ENCODE data around the gene RUFY3.

RUFY3 gene

GRCh38 chr4:70829015-70829414, 107.3 kb downstream of the RUFY3 start:
- Histone ChIP-seq H3K4me1 (no peaks in the 10 kb centered on the region), H3K4me3 (ENCODE audit: low read depth, low read length) (no peak overlapping the region), H3K27me3 (no peaks in the 10 kb centered on the region), H3K36me3 (peaks cover 92% of the 10 kb centered on the region), H3K9me3 (no peaks in the 10 kb centered on the region)
- no peak for TF ChIP-seq CTCF (IDR thresholded peaks at IDR 0.05; ENCODE audit: low read depth, low read length)
- DNase-seq = no peak

GRCh38 chr4:70829492-70829891, 107.7 kb downstream of the RUFY3 start:
- H3K36me3 ChIP-seq = peaks cover 91% of the 10 kb centered on the region
- no peaks in the 10 kb centered on the region for H3K27me3 ChIP-seq
- H3K4me3 ChIP-seq (ENCODE audit: low read depth, low read length) = no peak overlapping the region
- DNase-seq = no peak
- H3K4me1 ChIP-seq = no peaks in the 10 kb centered on the region
- no peaks in the 10 kb centered on the region for H3K9me3 ChIP-seq
- TF ChIP-seq CTCF (IDR thresholded peaks at IDR 0.05; ENCODE audit: low read depth, low read length) = no peak

GRCh38 chr4:70830054-70830453, 108.3 kb downstream of the RUFY3 start:
- no peaks in the 10 kb centered on the region for H3K4me1 ChIP-seq
- H3K36me3 ChIP-seq = peaks cover 91% of the 10 kb centered on the region
- TF ChIP-seq CTCF (IDR thresholded peaks at IDR 0.05; ENCODE audit: low read depth, low read length) = no peak
- no peaks in the 10 kb centered on the region for H3K27me3 ChIP-seq
- H3K9me3 ChIP-seq = no peaks in the 10 kb centered on the region
- no peak overlapping the region for H3K4me3 ChIP-seq (ENCODE audit: low read depth, low read length)
- no peak for DNase-seq

GRCh38 chr4:70831293-70831692, 109.5 kb downstream of the RUFY3 start:
- no peak for DNase-seq
- peaks cover 89% of the 10 kb centered on the region for H3K36me3 ChIP-seq

GRCh38 chr4:70833675-70834074, 111.9 kb downstream of the RUFY3 start:
- H3K36me3 ChIP-seq = peaks cover 76% of the 10 kb centered on the region
- no peak for TF ChIP-seq CTCF (IDR thresholded peaks at IDR 0.05; ENCODE audit: low read depth, low read length)

More at GRCh38 chr4:70831293-70831692, 109.5 kb downstream of the RUFY3 start:
- H3K4me3 ChIP-seq (ENCODE audit: low read depth, low read length) = no peak overlapping the region
- TF ChIP-seq CTCF (IDR thresholded peaks at IDR 0.05; ENCODE audit: low read depth, low read length) = no peak
- H3K9me3 ChIP-seq = no peaks in the 10 kb centered on the region
- no peaks in the 10 kb centered on the region for H3K27me3 ChIP-seq
- H3K4me1 ChIP-seq = no peaks in the 10 kb centered on the region

GRCh38 chr4:70836081-70836480, 114.3 kb downstream of the RUFY3 start:
- H3K27me3 ChIP-seq = no peaks in the 10 kb centered on the region
- DNase-seq = no peak
- H3K4me3 ChIP-seq (ENCODE audit: low read depth, low read length) = no peak overlapping the region
- no peaks in the 10 kb centered on the region for H3K4me1 ChIP-seq
- TF ChIP-seq CTCF (IDR thresholded peaks at IDR 0.05; ENCODE audit: low read depth, low read length) = no peak
- no peaks in the 10 kb centered on the region for H3K9me3 ChIP-seq
- peaks cover 61% of the 10 kb centered on the region for H3K36me3 ChIP-seq

More at GRCh38 chr4:70833675-70834074, 111.9 kb downstream of the RUFY3 start:
- H3K27me3 ChIP-seq = no peaks in the 10 kb centered on the region
- H3K4me3 ChIP-seq (ENCODE audit: low read depth, low read length) = no peak overlapping the region
- no peak for DNase-seq
- H3K4me1 ChIP-seq = no peaks in the 10 kb centered on the region
- no peaks in the 10 kb centered on the region for H3K9me3 ChIP-seq
